ENCODE measurements around the gene HERC2.

HERC2 gene

GRCh38 chr15:28281876-28282275, 40.1 kb downstream of the HERC2 start:
- Histone ChIP-seq H3K36me3 (ENCODE audit: control insufficient read depth in 5 of 5, insufficient read depth in 5 of 5, low read length in 5 of 5) (peaks cover 0 to 23% (median 14%) of the 10 kb centered on the region in 5 donors), H3K27ac (ENCODE audit: low read depth, low read length) (no peak overlapping the region), H3K4me3 (ENCODE audit: low read depth in 1 of 5, low read length in 5 of 5) (no peak overlapping the region), H3K9ac (ENCODE audit: low read length in 5 of 5) (no peak overlapping the region), H3K4me1 (ENCODE audit: control insufficient read depth in 5 of 5, insufficient read depth in 5 of 5, low read length in 5 of 5) (peaks cover 0 to 8% (median 0%) of the 10 kb centered on the region in 5 donors), H3K27me3 (ENCODE audit: control insufficient read depth in 5 of 5, insufficient read depth in 4 of 5, low read length in 5 of 5) (no peaks in the 10 kb centered on the region), H3K9me3 (ENCODE audit: control insufficient read depth in 5 of 5, low read length in 5 of 5) (no peaks in the 10 kb centered on the region)

GRCh38 chr15:28274635-28275034, 47.3 kb downstream of the HERC2 start:
- Histone ChIP-seq H3K27me3 (ENCODE audit: control insufficient read depth in 5 of 5, insufficient read depth in 4 of 5, low read length in 5 of 5) (no peaks in the 10 kb centered on the region), H3K4me3 (ENCODE audit: low read depth in 1 of 5, low read length in 5 of 5) (no peak overlapping the region), H3K27ac (ENCODE audit: low read depth, low read length) (no peak overlapping the region), H3K4me1 (ENCODE audit: control insufficient read depth in 5 of 5, insufficient read depth in 5 of 5, low read length in 5 of 5) (no peaks in the 10 kb centered on the region), H3K36me3 (ENCODE audit: control insufficient read depth in 5 of 5, insufficient read depth in 5 of 5, low read length in 5 of 5) (peaks cover 3 to 50% (median 46%) of the 10 kb centered on the region in 5 donors), H3K9me3 (ENCODE audit: control insufficient read depth in 5 of 5, low read length in 5 of 5) (no peaks in the 10 kb centered on the region), H3K9ac (ENCODE audit: low read length in 5 of 5) (no peak overlapping the region)

- H3K27me3 ChIP-seq (ENCODE audit: control insufficient read depth in 5 of 5, insufficient read depth in 4 of 5, low read length in 5 of 5) = no peaks in the 10 kb centered on the region
- no peak overlapping the region for H3K27ac ChIP-seq (ENCODE audit: low read depth, low read length)
- H3K4me3 ChIP-seq (ENCODE audit: low read depth in 1 of 5, low read length in 5 of 5) = no peak overlapping the region
- H3K9ac ChIP-seq (ENCODE audit: low read length in 5 of 5) = no peak overlapping the region
- H3K9me3 ChIP-seq (ENCODE audit: control insufficient read depth in 5 of 5, low read length in 5 of 5) = no peaks in the 10 kb centered on the region
- no peaks in the 10 kb centered on the region for H3K4me1 ChIP-seq (ENCODE audit: control insufficient read depth in 5 of 5, insufficient read depth in 5 of 5, low read length in 5 of 5)
- H3K36me3 ChIP-seq (ENCODE audit: control insufficient read depth in 5 of 5, insufficient read depth in 5 of 5, low read length in 5 of 5) = peaks cover 3 to 52% (median 47%) of the 10 kb centered on the region in 5 donors
Measured at GRCh38 chr15:28273873-28274610, 47.9 kb downstream of the HERC2 start.

GRCh38 chr15:28273468-28273867, 48.5 kb downstream of the HERC2 start:
- Histone ChIP-seq H3K4me3 (ENCODE audit: low read depth in 1 of 5, low read length in 5 of 5) (no peak overlapping the region), H3K4me1 (ENCODE audit: control insufficient read depth in 5 of 5, insufficient read depth in 5 of 5, low read length in 5 of 5) (no peaks in the 10 kb centered on the region), H3K9ac (ENCODE audit: low read length in 5 of 5) (no peak overlapping the region), H3K9me3 (ENCODE audit: control insufficient read depth in 5 of 5, low read length in 5 of 5) (no peaks in the 10 kb centered on the region), H3K27ac (ENCODE audit: low read depth, low read length) (no peak overlapping the region), H3K27me3 (ENCODE audit: control insufficient read depth in 5 of 5, insufficient read depth in 4 of 5, low read length in 5 of 5) (no peaks in the 10 kb centered on the region), H3K36me3 (ENCODE audit: control insufficient read depth in 5 of 5, insufficient read depth in 5 of 5, low read length in 5 of 5) (peaks cover 3 to 58% (median 48%) of the 10 kb centered on the region in 5 donors)

- Histone ChIP-seq H3K4me3 (ENCODE audit: low read depth in 1 of 5, low read length in 5 of 5) (no peak overlapping the region), H3K36me3 (ENCODE audit: control insufficient read depth in 5 of 5, insufficient read depth in 5 of 5, low read length in 5 of 5) (peaks cover 3 to 67% (median 55%) of the 10 kb centered on the region in 5 donors), H3K27me3 (ENCODE audit: control insufficient read depth in 5 of 5, insufficient read depth in 4 of 5, low read length in 5 of 5) (no peaks in the 10 kb centered on the region), H3K9me3 (ENCODE audit: control insufficient read depth in 5 of 5, low read length in 5 of 5) (no peaks in the 10 kb centered on the region), H3K4me1 (ENCODE audit: control insufficient read depth in 5 of 5, insufficient read depth in 5 of 5, low read length in 5 of 5) (no peaks in the 10 kb centered on the region), H3K27ac (ENCODE audit: low read depth, low read length) (no peak overlapping the region), H3K9ac (ENCODE audit: low read length in 5 of 5) (no peak overlapping the region)
Measured at GRCh38 chr15:28272587-28272986, 49.4 kb downstream of the HERC2 start.

- Histone ChIP-seq H3K9ac (ENCODE audit: low read length in 5 of 5) (no peak overlapping the region), H3K9me3 (ENCODE audit: control insufficient read depth in 5 of 5, low read length in 5 of 5) (no peaks in the 10 kb centered on the region), H3K27me3 (ENCODE audit: control insufficient read depth in 5 of 5, insufficient read depth in 4 of 5, low read length in 5 of 5) (no peaks in the 10 kb centered on the region), H3K4me3 (ENCODE audit: low read depth in 1 of 5, low read length in 5 of 5) (no peak overlapping the region), H3K4me1 (ENCODE audit: control insufficient read depth in 5 of 5, insufficient read depth in 5 of 5, low read length in 5 of 5) (no peaks in the 10 kb centered on the region), H3K36me3 (ENCODE audit: control insufficient read depth in 5 of 5, insufficient read depth in 5 of 5, low read length in 5 of 5) (peaks cover 10 to 72% (median 63%) of the 10 kb centered on the region in 5 donors), H3K27ac (ENCODE audit: low read depth, low read length) (no peak overlapping the region)
Measured at GRCh38 chr15:28271697-28272260, 50.2 kb downstream of the HERC2 start.

- Histone ChIP-seq H3K9me3 (ENCODE audit: control insufficient read depth in 5 of 5, low read length in 5 of 5) (no peaks in the 10 kb centered on the region), H3K4me1 (ENCODE audit: control insufficient read depth in 5 of 5, insufficient read depth in 5 of 5, low read length in 5 of 5) (no peaks in the 10 kb centered on the region), H3K27ac (ENCODE audit: low read depth, low read length) (no peak overlapping the region), H3K36me3 (ENCODE audit: control insufficient read depth in 5 of 5, insufficient read depth in 5 of 5, low read length in 5 of 5) (peaks cover 16 to 86% (median 79%) of the 10 kb centered on the region in 5 donors), H3K4me3 (ENCODE audit: low read depth in 1 of 5, low read length in 5 of 5) (no peak overlapping the region), H3K9ac (ENCODE audit: low read length in 5 of 5) (no peak overlapping the region), H3K27me3 (ENCODE audit: control insufficient read depth in 5 of 5, insufficient read depth in 4 of 5, low read length in 5 of 5) (no peaks in the 10 kb centered on the region)
Measured at GRCh38 chr15:28269097-28269496, 52.9 kb downstream of the HERC2 start.

GRCh38 chr15:28267727-28268126, 54.3 kb downstream of the HERC2 start:
- Histone ChIP-seq H3K9ac (ENCODE audit: low read length in 5 of 5) (no peak overlapping the region), H3K4me3 (ENCODE audit: low read depth in 1 of 5, low read length in 5 of 5) (no peak overlapping the region), H3K9me3 (ENCODE audit: control insufficient read depth in 5 of 5, low read length in 5 of 5) (no peaks in the 10 kb centered on the region), H3K27me3 (ENCODE audit: control insufficient read depth in 5 of 5, insufficient read depth in 4 of 5, low read length in 5 of 5) (no peaks in the 10 kb centered on the region), H3K27ac (ENCODE audit: low read depth, low read length) (no peak overlapping the region), H3K36me3 (ENCODE audit: control insufficient read depth in 5 of 5, insufficient read depth in 5 of 5, low read length in 5 of 5) (peaks cover 13 to 93% (median 83%) of the 10 kb centered on the region in 5 donors), H3K4me1 (ENCODE audit: control insufficient read depth in 5 of 5, insufficient read depth in 5 of 5, low read length in 5 of 5) (no peaks in the 10 kb centered on the region)

- Histone ChIP-seq H3K9me3 (ENCODE audit: control insufficient read depth in 5 of 5, low read length in 5 of 5) (no peaks in the 10 kb centered on the region), H3K4me1 (ENCODE audit: control insufficient read depth in 5 of 5, insufficient read depth in 5 of 5, low read length in 5 of 5) (no peaks in the 10 kb centered on the region), H3K36me3 (ENCODE audit: control insufficient read depth in 5 of 5, insufficient read depth in 5 of 5, low read length in 5 of 5) (peaks cover 16 to 86% (median 77%) of the 10 kb centered on the region in 5 donors), H3K27me3 (ENCODE audit: control insufficient read depth in 5 of 5, insufficient read depth in 4 of 5, low read length in 5 of 5) (no peaks in the 10 kb centered on the region), H3K4me3 (ENCODE audit: low read depth in 1 of 5, low read length in 5 of 5) (no peak overlapping the region), H3K27ac (ENCODE audit: low read depth, low read length) (no peak overlapping the region), H3K9ac (ENCODE audit: low read length in 5 of 5) (no peak overlapping the region)
Measured at GRCh38 chr15:28265334-28266019, 56.5 kb downstream of the HERC2 start.

- H3K27me3 ChIP-seq (ENCODE audit: control insufficient read depth in 5 of 5, insufficient read depth in 4 of 5, low read length in 5 of 5) = no peaks in the 10 kb centered on the region
- no peaks in the 10 kb centered on the region for H3K4me1 ChIP-seq (ENCODE audit: control insufficient read depth in 5 of 5, insufficient read depth in 5 of 5, low read length in 5 of 5)
- no peak overlapping the region for H3K27ac ChIP-seq (ENCODE audit: low read depth, low read length)
- H3K36me3 ChIP-seq (ENCODE audit: control insufficient read depth in 5 of 5, insufficient read depth in 5 of 5, low read length in 5 of 5) = peaks cover 16 to 85% (median 73%) of the 10 kb centered on the region in 5 donors
- H3K9ac ChIP-seq (ENCODE audit: low read length in 5 of 5) = no peak overlapping the region
- H3K9me3 ChIP-seq (ENCODE audit: control insufficient read depth in 5 of 5, low read length in 5 of 5) = no peaks in the 10 kb centered on the region
- no peak overlapping the region for H3K4me3 ChIP-seq (ENCODE audit: low read depth in 1 of 5, low read length in 5 of 5)
Measured at GRCh38 chr15:28264166-28264565, 57.8 kb downstream of the HERC2 start.

Measured in subcutaneous abdominal adipose tissue (tissue), 5 donors.